GM19467 (cell line): Measurements from ENCODE around the gene BMPR2.

Source experiments
- ATAC-seq: cut with Tn5 transposase; IDR thresholded peaks from one replicate; pipeline ENCODE4 v1.9.1; 2021; ENCODE audit warnings: mild to moderate bottlenecking, moderate library complexity; ENCODE audit not compliant: unreplicated experiment

Gene BMPR2

DNA sequence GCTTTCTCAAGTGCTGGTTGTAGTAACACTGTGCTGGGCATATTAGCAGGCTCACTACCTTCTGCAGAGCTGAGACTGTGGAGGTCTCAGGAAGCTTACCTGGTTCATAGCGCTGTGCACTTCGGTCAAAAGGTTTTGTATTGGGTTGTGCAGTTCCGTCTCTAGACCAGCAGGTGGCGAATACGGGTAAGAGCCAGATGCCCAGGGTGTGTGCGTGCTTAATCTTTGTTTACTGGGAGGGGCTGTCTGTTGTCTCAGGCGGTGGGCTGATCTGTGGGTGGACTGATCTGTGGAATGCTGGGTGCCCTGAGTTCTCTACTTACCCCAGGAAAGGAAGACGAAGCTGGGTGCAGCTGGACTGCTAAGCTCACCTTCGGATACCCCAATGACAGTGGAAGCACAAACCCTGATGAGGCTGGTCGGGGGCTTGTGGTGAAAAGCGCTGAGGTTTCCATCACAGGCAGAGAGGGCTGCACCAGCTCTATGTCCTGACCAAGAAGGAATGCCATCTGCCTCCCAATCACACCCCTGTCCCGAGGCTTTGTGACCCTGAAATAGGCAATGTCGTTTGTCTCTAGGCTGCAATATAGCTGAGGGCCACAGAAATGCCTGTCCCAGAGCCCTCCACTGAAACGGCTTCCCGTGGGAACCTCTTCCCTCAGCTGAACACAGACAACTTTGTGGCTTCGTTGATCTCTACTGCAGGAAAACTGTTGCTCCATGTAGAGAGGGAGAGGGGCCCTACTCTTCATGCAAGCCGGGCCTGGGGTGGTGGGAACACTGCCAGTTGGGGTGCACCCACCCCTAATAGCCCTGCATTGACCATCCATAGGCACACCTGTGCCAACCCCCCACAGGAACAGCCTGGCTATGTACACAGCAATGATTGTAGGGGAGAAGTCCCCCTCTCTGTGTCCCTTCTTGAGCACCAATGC lies 212.8 kb downstream of the BMPR2 start:
- ATAC-seq, result peak; percentile 77

DNA sequence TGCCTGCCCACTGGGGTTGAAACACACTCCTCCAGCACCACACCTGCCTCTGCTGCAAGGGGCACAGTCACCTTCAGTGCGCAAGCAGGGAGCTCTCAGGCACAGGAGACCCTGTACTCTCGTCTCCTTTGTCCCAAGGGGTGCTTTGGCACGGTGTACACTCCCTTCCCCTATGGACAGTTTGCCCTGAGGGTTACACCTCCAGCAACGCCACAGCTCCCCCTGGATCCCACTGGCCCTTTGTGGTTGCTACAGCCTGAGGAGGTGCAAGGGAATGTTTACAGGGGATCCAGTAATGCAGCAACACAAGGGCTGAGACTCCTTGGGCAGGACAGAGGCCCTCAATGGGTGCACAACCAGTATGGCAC lies 213.4 kb downstream of the BMPR2 start:
- ATAC-seq, result no peak

DNA sequence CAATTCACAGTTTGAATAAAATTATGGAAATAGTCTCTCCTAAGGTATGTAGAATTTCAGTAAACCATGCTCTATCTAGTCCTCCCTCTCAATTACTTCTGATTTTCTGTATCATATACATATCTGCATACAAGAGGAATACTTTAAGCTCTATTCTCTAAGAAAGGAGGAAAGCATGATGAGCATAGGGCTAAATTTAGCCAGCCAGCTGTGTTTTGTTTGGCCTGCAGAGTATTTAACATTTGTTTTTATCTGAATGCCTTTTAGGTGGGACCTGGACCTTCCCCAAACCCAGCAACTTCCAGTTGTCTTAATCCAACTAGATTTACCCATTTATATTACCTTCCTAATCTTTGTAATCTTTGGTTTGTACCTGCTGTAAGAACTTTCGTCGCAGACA lies 216.4 kb downstream of the BMPR2 start:
- no peak for ATAC-seq

GRCh38 chr2:202599105-202599504 lies 223.0 kb downstream of the BMPR2 start:
- no peak for ATAC-seq

- ATAC-seq, result no peak
Observed at GRCh38 chr2:202599911-202600310, 223.8 kb downstream of the BMPR2 start.

- ATAC-seq, result no peak
Observed at GRCh38 chr2:202604699-202605098, 228.6 kb downstream of the BMPR2 start.

DNA sequence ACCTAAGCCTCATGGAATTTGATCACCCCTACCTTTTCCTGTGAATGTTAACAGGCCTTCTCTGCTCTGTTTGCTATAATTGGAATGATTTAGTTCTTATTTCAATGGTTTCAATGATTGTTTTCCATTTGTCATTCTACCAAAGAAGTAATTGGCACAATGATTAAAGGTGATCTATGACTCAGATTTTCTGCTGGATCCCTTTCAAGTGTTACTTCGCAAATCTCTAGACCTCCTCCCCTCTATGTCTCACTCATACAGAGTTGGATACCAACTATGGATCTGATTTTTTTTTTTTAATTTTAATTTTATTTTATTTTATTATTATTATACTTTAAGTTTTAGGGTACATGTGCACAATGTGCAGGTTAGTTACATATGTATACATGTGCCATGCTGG lies 229.0 kb downstream of the BMPR2 start:
- ATAC-seq, result no peak

GRCh38 chr2:202608142-202608852 lies 232.2 kb downstream of the BMPR2 start:
- ATAC-seq, result no peak

GRCh38 chr2:202609381-202610145 lies 233.4 kb downstream of the BMPR2 start:
- ATAC-seq, result peak; percentile 86

DNA sequence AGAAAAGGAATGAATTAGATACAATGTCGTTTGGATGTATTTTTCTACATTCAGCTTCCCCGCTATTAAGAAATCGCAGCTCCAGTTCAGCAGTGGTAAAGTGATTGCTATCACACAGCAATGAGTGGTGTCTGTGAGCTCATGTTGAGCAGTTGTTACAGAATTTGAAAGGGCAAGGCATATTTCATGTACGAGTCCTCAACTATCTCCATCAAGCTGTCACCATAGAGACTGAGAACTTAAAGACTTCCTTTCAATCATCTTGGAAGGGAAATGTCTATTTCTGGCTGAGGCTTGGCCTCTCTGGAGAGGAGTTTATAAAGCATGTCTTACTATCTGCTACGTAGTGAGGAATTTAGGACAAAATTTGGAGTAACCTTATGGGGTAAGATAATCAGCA lies 234.3 kb downstream of the BMPR2 start:
- no peak for ATAC-seq

- ATAC-seq, result no peak
Observed at GRCh38 chr2:202612145-202612544, 236.0 kb downstream of the BMPR2 start.

GRCh38 chr2:202613479-202613878 lies 237.4 kb downstream of the BMPR2 start:
- no peak for ATAC-seq
